HepG2 (cell line): Measurements from ENCODE around the gene BPIFA2. TPM values are rescaled to one million over a fixed set of nuclear protein-coding genes. Genes with fewer than 3 reads are reported as not detected.

Source experiments
- AGO2 ChIP-seq: fragments of 200-400 bp; formaldehyde crosslinking; optimal IDR thresholded peaks from 2 replicates; pipeline ENCODE3; 2017; ENCODE audit warnings: mild to moderate bottlenecking, low read depth, low read length, moderate library complexity
- HHEX ChIP-seq: IDR thresholded peaks from 2 replicates; pipeline ENCODE4 v1.6.1; 2016; ENCODE audit warnings: control low read depth
- MEIS1 ChIP-seq: sonication (generic); formaldehyde crosslinking; IDR thresholded peaks from 2 replicates; pipeline ENCODE4 v1.9.0; 2021; ENCODE audit warnings: mild to moderate bottlenecking, missing genetic modification reagents, moderate library complexity, borderline replicate concordance
- TAF1 ChIP-seq: sonication (generic); formaldehyde crosslinking; IDR thresholded peaks from 2 replicates; pipeline ENCODE4 v1.4.0; 2020; ENCODE audit warnings: missing genetic modification reagents
- TCF7L2 ChIP-seq: IDR thresholded peaks from 2 replicates; pipeline ENCODE4 v1.6.1; 2011; ENCODE audit warnings: mild to moderate bottlenecking, low read depth, low read length, moderate library complexity
- polyA plus RNA-seq, 8 experiments: library from polyadenylated mRNA; depleted of rRNA in 3 of 8; stranded (reverse) in 7 of 8; unstranded in 1 of 8; fragments of >200 nt; fragmentation: Illumina TruSeq in 4 of 8; extraction: Trizol in 4 of 8; gene quantifications; 2 replicates each; pipeline versions ENCODE4 v1.2.1 to v1.2.3, GENCODE V29; 2011 to 2016; ENCODE audit warnings: low read depth in 4 of 8, missing spikeins in 1 of 8, mixed read lengths in 1 of 8; ENCODE audit not compliant: insufficient read depth in 1 of 8
- total RNA-seq, 5 experiments: library from RNA; depleted of rRNA; stranded (reverse); fragments of >200 nt; fragmentation: Illumina TruSeq; extraction: Trizol; gene quantifications; 2 replicates each; pipeline ENCODE4 v1.2.3, GENCODE V29; 2016; ENCODE audit warnings: low read depth in 1 of 5
- TF ChIP-seq, protein P1 (sequence below): sonication (generic); formaldehyde crosslinking; IDR thresholded peaks from 2 replicates; pipeline ENCODE4 v1.9.0; 2022; ENCODE audit warnings: missing genetic modification reagents, mild to moderate bottlenecking, borderline replicate concordance
- TF ChIP-seq, protein P2 (sequence below): sonication (generic); formaldehyde crosslinking; IDR thresholded peaks from one replicate; pipeline ENCODE4 v1.5.1; 2020; ENCODE audit warnings: mild to moderate bottlenecking, missing genetic modification reagents; ENCODE audit errors: not compliant biosample characterization

BPIFA2 gene
- total and polyA plus RNA-seq, 2 of the 13 experiments (the other 11 are each of a cell fraction or from before 2014, with no cell fraction given): not detected

DNA sequence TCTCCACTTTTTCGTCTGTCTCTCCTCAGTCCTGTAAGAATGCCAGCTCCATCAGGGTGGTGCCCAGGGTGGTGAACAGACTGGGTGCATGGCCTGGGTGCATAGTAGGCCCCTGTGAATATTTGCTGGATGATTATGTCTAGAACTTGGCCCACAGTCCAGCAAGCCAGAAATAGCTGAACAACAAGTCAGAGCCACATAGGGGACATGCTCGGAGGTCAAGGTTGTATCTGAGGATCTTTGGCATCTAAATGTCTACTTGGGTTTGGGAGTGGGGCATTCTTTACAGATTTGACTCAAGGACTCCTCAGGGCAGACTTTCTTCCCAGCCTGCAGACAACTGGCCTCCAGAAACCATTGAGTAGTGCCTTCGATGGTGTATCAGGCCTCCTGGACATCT is 31.1 kb downstream of the BPIFA2 start (continued):
- no peak for TF ChIP-seq HHEX (CRISPR knock-in tag)
- no peak for TF ChIP-seq AGO2
- no peak for TF ChIP-seq MEIS1 (CRISPR knock-in tag)
- TF ChIP-seq, protein P1, sequence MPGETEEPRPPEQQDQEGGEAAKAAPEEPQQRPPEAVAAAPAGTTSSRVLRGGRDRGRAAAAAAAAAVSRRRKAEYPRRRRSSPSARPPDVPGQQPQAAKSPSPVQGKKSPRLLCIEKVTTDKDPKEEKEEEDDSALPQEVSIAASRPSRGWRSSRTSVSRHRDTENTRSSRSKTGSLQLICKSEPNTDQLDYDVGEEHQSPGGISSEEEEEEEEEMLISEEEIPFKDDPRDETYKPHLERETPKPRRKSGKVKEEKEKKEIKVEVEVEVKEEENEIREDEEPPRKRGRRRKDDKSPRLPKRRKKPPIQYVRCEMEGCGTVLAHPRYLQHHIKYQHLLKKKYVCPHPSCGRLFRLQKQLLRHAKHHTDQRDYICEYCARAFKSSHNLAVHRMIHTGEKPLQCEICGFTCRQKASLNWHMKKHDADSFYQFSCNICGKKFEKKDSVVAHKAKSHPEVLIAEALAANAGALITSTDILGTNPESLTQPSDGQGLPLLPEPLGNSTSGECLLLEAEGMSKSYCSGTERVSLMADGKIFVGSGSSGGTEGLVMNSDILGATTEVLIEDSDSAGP (CRISPR knock-in tag): no peak
- TF ChIP-seq, protein P2, sequence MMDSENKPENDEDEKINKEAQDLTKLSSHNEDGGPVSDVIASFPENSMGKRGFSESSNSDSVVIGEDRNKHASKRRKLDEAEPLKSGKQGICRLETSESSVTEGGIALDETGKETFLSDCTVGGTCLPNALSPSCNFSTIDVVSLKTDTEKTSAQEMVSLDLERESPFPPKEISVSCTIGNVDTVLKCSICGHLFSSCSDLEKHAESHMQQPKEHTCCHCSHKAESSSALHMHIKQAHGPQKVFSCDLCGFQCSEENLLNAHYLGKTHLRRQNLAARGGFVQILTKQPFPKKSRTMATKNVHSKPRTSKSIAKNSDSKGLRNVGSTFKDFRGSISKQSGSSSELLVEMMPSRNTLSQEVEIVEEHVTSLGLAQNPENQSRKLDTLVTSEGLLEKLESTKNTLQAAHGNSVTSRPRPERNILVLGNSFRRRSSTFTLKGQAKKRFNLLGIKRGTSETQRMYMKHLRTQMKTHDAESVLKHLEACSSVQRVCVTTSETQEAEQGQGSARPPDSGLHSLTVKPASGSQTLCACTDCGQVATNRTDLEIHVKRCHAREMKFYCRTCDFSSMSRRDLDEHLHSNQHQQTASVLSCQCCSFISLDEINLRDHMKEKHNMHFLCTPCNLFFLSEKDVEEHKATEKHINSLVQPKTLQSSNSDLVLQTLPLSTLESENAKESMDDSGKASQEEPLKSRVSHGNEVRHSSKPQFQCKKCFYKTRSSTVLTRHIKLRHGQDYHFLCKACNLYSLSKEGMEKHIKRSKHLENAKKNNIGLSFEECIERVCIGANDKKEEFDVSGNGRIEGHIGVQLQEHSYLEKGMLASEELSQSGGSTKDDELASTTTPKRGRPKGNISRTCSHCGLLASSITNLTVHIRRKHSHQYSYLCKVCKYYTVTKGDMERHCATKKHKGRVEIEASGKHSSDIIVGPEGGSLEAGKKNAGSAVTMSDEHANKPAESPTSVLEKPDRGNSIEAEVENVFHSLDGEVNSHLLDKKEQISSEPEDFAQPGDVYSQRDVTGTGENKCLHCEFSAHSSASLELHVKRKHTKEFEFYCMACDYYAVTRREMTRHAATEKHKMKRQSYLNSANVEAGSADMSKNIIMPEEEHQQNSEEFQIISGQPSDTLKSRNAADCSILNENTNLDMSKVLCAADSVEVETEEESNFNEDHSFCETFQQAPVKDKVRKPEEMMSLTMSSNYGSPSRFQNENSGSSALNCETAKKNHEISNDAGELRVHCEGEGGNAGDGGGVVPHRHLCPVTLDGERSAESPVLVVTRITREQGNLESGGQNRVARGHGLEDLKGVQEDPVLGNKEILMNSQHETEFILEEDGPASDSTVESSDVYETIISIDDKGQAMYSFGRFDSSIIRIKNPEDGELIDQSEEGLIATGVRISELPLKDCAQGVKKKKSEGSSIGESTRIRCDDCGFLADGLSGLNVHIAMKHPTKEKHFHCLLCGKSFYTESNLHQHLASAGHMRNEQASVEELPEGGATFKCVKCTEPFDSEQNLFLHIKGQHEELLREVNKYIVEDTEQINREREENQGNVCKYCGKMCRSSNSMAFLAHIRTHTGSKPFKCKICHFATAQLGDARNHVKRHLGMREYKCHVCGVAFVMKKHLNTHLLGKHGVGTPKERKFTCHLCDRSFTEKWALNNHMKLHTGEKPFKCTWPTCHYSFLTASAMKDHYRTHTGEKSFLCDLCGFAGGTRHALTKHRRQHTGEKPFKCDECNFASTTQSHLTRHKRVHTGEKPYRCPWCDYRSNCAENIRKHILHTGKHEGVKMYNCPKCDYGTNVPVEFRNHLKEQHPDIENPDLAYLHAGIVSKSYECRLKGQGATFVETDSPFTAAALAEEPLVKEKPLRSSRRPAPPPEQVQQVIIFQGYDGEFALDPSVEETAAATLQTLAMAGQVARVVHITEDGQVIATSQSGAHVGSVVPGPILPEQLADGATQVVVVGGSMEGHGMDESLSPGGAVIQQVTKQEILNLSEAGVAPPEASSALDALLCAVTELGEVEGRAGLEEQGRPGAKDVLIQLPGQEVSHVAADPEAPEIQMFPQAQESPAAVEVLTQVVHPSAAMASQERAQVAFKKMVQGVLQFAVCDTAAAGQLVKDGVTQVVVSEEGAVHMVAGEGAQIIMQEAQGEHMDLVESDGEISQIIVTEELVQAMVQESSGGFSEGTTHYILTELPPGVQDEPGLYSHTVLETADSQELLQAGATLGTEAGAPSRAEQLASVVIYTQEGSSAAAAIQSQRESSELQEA (CRISPR knock-in tag): no peak
- no peak for TF ChIP-seq TAF1 (CRISPR knock-in tag)
- TF ChIP-seq TCF7L2: no peak
